Glutamatergic neuron (in vitro differentiated cells): ENCODE data around the gene SLC27A5. TPM values are rescaled to one million over a fixed set of nuclear protein-coding genes. Genes with fewer than 3 reads are reported as not detected.

Source experiments
- DNase-seq: peaks from one replicate; pipeline ENCODE4 v3.0.0; 2022
- H3K27ac Mint-ChIP-seq: one replicate; pipeline ENCODE4 v1.8.0; 2020; ENCODE audit warnings: mild to moderate bottlenecking, mixed read lengths, inconsistent platforms; ENCODE audit not compliant: unreplicated experiment
- H3K27me3 Mint-ChIP-seq: one replicate; pipeline ENCODE4 v1.8.0; 2020; ENCODE audit warnings: mild to moderate bottlenecking, moderate library complexity, mixed read lengths, inconsistent platforms; ENCODE audit not compliant: unreplicated experiment
- H3K36me3 Mint-ChIP-seq: one replicate; pipeline ENCODE4 v1.8.0; 2020; ENCODE audit warnings: mild to moderate bottlenecking, mixed read lengths, inconsistent platforms; ENCODE audit not compliant: unreplicated experiment
- H3K4me1 Mint-ChIP-seq: one replicate; pipeline ENCODE4 v1.8.0; 2020; ENCODE audit warnings: mild to moderate bottlenecking, low read depth, mixed read lengths, inconsistent platforms; ENCODE audit not compliant: unreplicated experiment
- H3K4me3 Mint-ChIP-seq: one replicate; pipeline ENCODE4 v1.8.0; 2020; ENCODE audit warnings: mild to moderate bottlenecking, mixed read lengths, inconsistent platforms; ENCODE audit not compliant: unreplicated experiment
- H3K9me3 Mint-ChIP-seq: one replicate; pipeline ENCODE4 v1.8.0; 2020; ENCODE audit warnings: mild to moderate bottlenecking, moderate library complexity, mixed read lengths, inconsistent platforms; ENCODE audit not compliant: unreplicated experiment
- CTCF ChIP-seq: fragments of 200-600 bp; sonication (generic); IDR thresholded peaks from one replicate; pipeline ENCODE4 v1.5.0; 2021; ENCODE audit not compliant: partially characterized antibody, unreplicated experiment
- total RNA-seq: library from RNA; stranded (reverse); fragmentation: NEBNext Ultra II Directional; extraction: Animal tissue kit (Norgen Biotek cat#: 25700); gene quantifications from one replicate; pipeline ENCODE4 v1.2.1, GENCODE V29; 2021; ENCODE audit not compliant: unreplicated experiment

Gene SLC27A5
- total RNA-seq, 1 donor from 2014 or later = 7.4 TPM

- Mint-ChIP-seq H3K27ac (peak within 1 kb of the TSS; percentile 100), H3K27me3 (peaks cover 30% of the 10 kb centered on the region), H3K9me3 (peaks cover 15% of the 10 kb centered on the region), H3K36me3 (no peaks in the 10 kb centered on the region), H3K4me1 (peaks cover 19% of the 10 kb centered on the region), H3K4me3 (peak within 1 kb of the TSS; percentile 100)
- peak; percentile 95 for DNase-seq
- peak; percentile 80 for TF ChIP-seq CTCF
Measured at GRCh38 chr19:58519355-58520256, 7.8 kb upstream of the SLC27A5 start, which contains the start of gene ZBTB45. Gene ZBTB45 (minus strand): TSS chr19:58519810. CDS start chr19:58517673, 2,137 bp downstream.

- no peak for TF ChIP-seq CTCF
- Mint-ChIP-seq H3K27me3 (peaks cover 30% of the 10 kb centered on the region), H3K9me3 (peaks cover 18% of the 10 kb centered on the region), H3K4me3 (peak overlapping the region; percentile 100), H3K27ac (peak overlapping the region; percentile 100), H3K36me3 (no peaks in the 10 kb centered on the region), H3K4me1 (peaks cover 19% of the 10 kb centered on the region)
- DNase-seq = peak; percentile 81
Measured at GRCh38 chr19:58519087-58519354, 7.2 kb upstream of the SLC27A5 start.

- H3K4me1 Mint-ChIP-seq = peaks cover 19% of the 10 kb centered on the region
- H3K27ac Mint-ChIP-seq = peak overlapping the region; percentile 100
- peak overlapping the region; percentile 100 for H3K4me3 Mint-ChIP-seq
- H3K9me3 Mint-ChIP-seq = peaks cover 18% of the 10 kb centered on the region
- no peak for DNase-seq
- no peak for TF ChIP-seq CTCF
- H3K36me3 Mint-ChIP-seq = no peaks in the 10 kb centered on the region
- H3K27me3 Mint-ChIP-seq = peaks cover 30% of the 10 kb centered on the region
Measured at GRCh38 chr19:58518256-58519086, 6.7 kb upstream of the SLC27A5 start.

- Mint-ChIP-seq H3K9me3 (peaks cover 16% of the 10 kb centered on the region), H3K27me3 (peaks cover 32% of the 10 kb centered on the region), H3K36me3 (no peaks in the 10 kb centered on the region), H3K4me1 (peaks cover 19% of the 10 kb centered on the region), H3K4me3 (no peak overlapping the region), H3K27ac (peak overlapping the region; percentile 33)
- no peak for TF ChIP-seq CTCF
- no peak for DNase-seq
Measured at GRCh38 chr19:58516964-58517833, 5.4 kb upstream of the SLC27A5 start.
